Peyer's patch (tissue), 4 donors: ENCODE data around the gene AUTS2.

ENCODE experiments used
- POLR2A ChIP-seq, 2 donors: fragments of 450-650 bp; IDR thresholded peaks; one replicate each; pipeline ENCODE4 v1.5.1; 2017; ENCODE audit warnings: antibody characterized with exemption in 2 of 2, mild to moderate bottlenecking in 2 of 2, moderate library complexity in 2 of 2
- TF ChIP-seq, protein P1 (sequence below), 6 experiments: fragments of 450-650 bp in 4 of 6; fragments of 200-600 bp in 2 of 6; sonication (generic) in 1 of 6; IDR thresholded peaks; one replicate each; pipeline ENCODE4 v1.5.1; 2017 to 2019; ENCODE audit warnings: antibody characterized with exemption in 6 of 6, mild to moderate bottlenecking in 3 of 6, moderate library complexity in 1 of 6

DNA sequence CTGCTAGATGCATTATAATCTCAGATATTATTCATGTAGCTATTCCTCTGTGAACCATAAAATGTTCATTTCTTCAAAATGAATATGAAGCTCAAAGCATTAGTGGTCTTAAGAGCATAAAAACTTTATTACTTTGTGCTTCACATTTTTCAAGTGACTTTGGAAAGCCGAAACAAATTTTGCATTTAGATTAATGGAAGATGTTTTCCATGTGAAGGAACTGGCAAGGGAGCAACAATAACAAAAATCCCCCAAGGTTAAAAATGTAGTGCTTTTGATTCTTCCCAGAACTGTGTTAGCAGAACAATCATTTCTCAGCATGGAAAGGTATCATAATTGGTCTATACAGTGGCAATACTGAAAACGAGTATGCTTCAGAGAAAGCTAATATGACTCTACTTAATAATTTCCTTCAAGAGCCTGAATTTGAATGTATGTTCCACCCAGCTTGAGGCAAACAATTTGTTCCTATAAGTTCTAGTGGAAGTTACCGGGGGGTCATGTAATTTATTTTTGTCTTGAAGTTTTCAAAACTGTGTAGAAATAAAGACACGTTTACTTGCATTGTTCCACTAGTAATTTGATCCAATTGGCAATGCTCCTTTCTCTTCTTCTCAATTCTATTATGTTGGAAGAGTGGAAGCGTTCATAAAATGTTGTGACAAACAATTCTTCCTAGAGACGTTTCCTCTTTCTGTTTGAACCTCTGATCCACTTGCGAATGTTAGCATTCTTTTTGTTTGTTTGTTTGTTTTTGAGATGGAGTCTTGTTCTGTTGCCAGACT lies 665.4 kb downstream of the AUTS2 start:
- TF ChIP-seq, protein P1, sequence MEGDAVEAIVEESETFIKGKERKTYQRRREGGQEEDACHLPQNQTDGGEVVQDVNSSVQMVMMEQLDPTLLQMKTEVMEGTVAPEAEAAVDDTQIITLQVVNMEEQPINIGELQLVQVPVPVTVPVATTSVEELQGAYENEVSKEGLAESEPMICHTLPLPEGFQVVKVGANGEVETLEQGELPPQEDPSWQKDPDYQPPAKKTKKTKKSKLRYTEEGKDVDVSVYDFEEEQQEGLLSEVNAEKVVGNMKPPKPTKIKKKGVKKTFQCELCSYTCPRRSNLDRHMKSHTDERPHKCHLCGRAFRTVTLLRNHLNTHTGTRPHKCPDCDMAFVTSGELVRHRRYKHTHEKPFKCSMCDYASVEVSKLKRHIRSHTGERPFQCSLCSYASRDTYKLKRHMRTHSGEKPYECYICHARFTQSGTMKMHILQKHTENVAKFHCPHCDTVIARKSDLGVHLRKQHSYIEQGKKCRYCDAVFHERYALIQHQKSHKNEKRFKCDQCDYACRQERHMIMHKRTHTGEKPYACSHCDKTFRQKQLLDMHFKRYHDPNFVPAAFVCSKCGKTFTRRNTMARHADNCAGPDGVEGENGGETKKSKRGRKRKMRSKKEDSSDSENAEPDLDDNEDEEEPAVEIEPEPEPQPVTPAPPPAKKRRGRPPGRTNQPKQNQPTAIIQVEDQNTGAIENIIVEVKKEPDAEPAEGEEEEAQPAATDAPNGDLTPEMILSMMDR (IDR thresholded peaks at IDR 0.05), result no peak
- TF ChIP-seq POLR2A (IDR thresholded peaks at IDR 0.05), result no peak
